Activated CD4-positive, alpha-beta T cell treated with anti-CD3 and anti-CD28 coated beads, Interleukin-2, amount 50 U/mL, for 48 hours (primary cell): Measurements from ENCODE around the gene ARHGEF10L.
A peak's percentile ranks its signal among the peaks of the same experiment; 100 is the strongest.

Experiments used
- DNase-seq, 2 experiments: peaks; one replicate each; pipeline ENCODE4 v3.0.0-alpha.2; 2020

Gene ARHGEF10L

DNA sequence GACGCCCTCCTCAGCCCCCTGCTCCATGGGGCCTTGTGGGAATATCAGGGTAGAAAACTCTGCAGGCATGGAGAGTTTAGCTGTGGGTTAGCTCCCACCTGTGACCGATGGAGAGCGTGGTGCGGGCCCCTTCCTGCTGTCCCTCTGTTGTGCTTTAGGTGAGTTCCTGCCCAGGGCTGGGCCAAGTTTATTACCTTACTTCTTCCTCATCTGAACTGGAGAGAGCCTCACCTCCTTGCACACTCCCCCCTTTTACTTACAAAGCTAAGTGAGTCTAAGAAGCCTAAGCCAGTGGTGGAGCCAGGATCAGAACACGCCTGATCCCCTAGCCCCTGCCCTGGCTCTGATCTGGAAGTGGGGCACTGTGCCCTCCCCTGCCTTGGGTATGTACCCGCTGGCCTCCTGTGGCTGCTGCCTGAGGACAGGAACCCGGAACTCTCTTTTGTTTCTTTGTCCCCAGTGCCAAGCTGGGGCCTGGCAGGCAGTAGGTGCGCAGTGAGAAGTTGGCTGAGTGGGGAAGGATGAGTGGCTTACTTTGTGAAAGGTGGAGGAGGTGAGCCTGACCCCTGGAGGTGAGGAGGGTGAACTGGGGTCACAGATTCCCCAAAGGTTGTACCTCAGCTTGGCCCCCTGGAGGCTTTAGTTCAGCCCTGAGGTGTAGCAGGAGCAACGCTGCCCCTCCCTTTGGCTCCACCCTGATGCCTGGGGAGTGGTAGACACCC, 32.9 kb downstream of the ARHGEF10L start:
- DNase-seq: peak in 1 of 2 experiments; percentile 5

DNA sequence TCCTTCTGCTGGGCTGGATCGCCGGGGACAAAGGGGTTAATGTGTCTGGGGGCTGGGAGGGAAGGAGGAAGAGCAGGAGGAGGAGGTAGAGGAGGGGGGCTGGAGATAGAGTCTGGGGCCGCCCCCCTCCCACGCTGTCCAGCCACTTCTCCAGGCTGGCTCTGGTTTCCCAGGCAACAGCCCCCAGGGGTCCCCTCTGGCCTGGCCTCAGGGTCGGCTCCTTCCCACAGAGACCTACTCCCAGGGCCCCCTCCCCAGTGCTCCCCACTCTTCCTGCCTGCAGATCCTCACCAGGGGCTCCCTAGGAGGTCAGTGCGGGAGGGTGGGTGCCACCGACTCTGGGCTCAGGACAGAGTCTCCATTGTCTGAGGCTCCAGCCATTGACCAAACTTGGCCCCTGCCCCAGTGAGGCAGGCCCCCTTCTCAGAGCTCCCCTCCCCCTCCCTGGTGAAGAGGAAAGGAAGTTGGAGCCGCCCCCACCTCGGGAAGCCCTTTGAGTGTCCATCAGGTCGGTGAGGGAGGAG, 34.1 kb downstream of the ARHGEF10L start:
- no peak for DNase-seq

DNA sequence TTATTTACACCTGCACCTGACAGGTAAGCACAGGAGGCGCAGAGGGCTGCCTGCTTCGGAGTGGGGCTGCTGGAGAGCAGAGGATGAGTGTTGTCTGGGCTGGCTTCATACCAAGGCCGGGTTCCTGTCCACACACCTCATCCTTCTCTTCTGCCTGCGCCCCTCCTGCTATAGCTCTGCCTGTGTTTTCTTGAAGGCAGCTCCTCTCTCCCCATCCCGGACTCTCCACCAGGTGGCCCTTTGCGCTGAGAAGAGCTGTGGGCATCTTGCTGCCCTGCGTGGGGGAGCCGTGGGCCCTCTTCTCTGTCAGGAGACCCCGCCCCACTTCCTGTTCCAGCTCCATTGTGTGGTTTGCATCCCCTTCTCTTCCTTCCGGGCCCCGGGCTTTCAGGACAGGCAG, 35.0 kb downstream of the ARHGEF10L start:
- no peak for DNase-seq

DNA sequence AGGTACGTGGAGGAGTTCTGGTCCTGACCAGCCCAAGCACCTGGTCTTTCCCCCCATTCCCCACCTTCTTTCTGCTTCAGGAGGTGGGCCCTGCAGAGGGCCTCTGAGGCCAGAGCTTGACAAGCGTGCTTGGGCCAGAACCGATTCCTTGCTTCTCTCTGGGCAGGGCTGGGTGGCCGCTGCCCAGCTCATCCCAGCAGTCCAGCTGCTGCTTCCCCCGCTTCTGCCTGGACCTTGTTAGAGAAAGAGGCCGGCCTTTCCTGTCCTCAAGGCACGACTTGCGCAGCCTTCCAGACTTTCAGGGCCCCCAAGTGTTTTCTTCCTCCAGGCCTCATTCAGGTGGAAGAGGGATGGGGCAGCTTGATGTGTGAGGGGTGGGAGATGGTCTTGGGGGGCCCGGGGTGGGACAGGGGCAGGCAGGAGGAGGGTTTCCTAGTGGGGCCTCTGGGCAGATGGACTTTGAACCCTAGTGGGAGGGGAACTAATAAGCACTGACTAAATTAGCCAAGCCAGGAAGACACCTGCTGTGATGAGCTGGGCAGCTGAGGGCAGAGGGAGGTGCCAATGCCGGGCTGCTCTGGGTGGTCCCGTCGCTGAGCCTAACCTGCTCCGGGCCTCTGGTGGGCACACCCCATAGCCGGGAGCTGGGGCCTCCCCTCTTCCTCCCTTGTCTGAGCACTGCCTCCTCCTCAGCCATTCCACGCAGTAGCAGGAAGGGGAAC, 36.5 kb downstream of the ARHGEF10L start:
- no peak for DNase-seq

DNA sequence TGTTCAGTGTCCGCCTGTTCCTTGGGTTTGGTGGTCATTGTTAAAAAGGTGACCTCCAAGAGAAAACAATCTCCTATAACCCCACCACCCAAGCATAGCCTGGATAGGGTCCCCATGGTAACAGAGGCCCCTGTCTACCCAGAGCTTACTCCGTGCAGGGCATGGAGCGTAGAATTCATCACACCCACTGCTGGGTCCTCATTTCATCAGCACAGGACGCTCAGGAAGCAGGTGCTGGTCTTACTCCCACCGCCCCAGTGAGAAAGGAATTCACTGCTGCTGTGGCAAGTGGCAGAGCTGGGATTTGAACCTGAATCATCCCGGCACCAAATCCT, 37.0 kb downstream of the ARHGEF10L start:
- DNase-seq: no peak

DNA sequence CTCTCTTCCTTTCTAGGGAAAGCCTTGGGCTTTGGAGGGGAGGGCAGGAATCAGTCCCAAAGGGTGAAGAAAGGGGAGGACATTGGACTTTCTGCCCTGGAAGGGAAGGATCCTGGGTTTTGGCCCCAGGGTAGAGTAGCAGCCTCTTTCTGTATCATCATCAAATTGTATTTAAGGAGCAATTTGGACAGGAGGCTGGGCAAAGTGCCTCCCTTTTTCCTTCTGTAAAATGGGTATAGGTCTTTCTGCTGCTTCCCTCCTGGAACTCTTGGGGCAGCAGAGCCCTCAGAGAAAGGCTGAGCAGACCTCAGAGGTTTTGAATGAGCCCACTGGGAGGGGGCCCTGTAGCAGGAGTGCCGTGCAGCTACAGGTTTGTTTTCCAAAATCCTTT, 38.4 kb downstream of the ARHGEF10L start:
- DNase-seq: no peak

DNA sequence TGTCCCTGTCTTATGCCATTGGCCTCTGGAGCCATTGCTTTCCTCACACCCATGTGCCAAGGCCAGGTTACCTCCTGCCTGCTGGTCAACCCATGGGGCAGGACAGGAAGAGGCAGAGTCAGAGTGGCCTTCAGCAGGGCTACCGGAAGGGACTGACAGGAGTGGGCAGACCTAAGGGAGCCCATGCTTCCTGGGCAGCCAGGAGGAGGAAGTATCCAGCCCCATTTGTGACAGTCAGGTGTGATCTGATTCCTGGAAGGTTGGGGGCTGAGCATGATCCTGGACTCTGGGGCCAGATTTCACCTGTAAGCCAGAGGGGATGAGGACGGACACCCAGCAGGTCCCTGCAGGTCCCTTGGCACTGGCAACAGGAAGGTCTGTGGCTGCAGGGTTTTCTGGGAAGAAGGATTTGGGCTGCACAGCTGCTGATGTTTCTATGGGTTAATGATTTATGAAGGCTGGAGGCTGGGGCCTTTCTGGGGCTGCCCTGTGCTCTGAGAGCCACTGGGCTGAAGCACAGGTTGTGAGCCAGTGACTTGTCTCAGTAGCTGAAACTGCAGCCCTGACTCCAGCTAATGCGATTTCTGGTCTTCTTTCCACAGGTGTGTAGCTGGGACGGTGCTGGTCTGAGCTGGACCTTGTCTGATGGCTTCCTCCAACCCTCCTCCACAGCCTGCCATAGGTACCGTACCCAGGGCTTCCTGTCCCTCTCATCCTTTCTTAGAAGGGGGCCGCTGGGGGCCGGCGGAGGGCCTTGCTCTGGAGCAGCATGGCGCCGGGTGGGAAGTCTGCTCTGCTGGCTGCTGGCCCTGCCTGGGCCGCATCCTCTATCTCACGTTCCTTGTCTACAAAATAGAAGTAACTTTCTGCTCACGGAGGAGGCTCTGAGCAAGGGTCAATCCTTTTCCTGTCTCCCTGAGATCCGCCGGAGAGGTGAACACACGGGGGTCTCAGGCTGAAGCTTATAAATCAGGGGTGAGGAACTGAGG, 40.7 kb downstream of the ARHGEF10L start:
- no peak for DNase-seq

DNA sequence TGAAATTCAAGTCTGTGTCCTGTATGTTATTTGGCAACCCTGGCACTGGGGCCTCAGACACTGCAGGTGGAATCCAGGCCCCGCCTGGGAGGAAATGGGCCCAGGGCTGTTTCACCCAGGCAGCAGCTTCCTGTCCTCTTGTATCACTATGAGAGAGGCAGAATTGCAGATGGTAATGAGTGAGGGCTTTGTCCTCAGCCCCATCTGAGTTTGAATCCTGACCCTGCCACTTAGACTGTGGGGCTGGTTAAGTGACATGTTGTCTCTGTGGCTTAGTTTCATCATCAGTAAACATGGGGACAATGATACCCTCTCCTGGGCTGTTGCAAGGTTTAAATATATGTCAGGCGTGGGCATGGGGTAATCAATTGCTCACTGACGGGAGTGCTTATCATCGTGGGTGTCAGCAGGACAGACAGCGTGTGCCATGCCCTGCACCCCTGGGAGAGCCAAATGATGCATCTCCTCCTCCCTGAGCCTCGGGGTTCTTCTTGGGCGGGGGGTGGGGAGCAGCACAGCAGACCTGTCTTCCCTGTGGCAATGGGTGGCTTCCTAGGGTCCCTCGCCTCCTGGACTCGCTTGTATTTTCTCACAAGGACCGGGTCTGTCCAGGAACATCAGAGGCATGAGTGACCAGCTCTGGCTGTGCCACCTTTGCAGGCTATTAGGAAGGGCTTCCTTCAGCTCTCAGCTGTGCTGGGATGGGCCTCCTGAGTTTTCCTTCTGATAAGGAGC, 42.1 kb downstream of the ARHGEF10L start:
- DNase-seq: no peak

DNA sequence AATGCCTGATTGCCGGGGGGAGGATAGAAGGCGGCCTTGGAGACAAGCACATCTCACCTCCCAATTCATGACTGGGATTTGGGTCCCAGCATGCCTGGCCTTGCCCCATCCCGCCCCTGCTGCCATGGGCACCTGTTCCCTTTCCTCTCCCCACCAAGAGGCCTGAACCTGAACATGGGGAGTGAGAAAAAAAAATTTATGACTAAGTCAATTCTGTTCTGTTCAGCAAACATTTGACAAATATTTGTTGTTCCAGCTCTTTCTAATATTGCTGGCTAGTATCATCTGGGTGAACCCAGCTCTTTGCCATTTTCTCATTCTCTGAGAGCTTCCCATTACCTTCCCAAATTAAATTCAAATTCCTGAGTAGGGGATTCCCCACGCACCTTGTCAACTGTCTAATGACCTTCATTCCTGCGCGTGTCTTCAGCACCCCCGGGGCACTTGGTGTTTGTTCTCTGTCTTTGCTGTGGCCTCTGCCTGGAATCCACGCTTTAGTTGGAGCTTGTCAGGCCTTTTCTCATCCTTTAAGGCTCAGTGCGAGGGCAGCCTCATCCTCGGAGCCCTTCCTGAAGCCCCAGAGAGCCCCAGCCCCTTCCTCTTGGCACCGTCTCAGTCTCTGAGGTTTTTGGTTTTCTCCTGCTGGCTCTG, 42.8 kb downstream of the ARHGEF10L start:
- no peak for DNase-seq

DNA sequence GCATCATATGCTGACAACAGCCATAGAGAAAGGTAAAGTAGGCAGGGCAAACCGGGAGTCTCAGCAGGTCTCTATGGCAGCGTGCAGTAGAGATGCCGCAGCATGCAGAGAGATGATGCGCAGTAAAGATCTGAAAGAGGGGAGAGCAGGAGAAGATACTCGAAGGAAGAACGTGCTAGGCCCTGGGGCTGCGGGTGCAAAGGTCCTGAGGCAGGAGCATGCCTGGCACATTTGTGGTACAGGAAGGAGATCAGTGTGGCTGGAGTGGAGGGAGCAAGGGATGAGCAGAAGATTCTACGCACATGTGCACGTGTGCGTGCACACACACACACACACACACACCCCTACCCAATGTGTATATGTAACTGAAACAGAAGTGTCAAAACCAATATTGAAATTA, 45.0 kb downstream of the ARHGEF10L start:
- DNase-seq: no peak

DNA sequence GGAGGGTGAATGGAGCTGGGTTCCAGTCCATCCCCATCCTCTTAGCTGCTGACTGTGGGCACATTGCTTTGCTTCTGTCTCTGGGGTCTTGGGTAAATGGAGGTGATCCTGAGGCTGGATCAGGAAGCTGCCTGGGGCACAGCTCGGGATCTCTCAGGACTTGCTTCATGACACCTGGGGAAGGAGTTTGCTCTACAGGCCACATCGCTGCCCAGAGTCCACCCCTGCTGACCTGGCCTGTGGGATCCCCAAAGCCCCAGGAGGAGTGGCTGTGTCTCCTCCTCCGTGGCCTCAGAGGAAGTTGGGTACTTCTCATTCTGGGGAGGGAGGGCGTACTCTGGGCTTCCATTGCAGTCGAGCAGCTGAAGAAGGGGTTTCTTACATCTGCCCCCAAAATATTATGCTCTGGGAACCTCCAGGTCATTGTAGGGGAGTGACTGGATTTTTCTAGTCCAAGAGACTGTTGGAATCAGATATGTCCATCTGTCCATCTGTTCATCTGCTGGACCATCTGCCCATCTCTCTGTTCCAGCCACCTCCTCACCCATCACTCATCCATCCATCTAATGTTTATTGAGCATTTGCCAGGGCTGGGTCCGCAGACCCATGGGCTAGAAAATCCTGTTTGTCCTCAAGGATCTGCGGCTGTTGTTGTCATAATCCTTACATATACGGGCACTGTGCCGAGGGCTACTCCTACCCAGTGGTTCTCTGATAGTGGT, 45.9 kb downstream of the ARHGEF10L start:
- DNase-seq: no peak

DNA sequence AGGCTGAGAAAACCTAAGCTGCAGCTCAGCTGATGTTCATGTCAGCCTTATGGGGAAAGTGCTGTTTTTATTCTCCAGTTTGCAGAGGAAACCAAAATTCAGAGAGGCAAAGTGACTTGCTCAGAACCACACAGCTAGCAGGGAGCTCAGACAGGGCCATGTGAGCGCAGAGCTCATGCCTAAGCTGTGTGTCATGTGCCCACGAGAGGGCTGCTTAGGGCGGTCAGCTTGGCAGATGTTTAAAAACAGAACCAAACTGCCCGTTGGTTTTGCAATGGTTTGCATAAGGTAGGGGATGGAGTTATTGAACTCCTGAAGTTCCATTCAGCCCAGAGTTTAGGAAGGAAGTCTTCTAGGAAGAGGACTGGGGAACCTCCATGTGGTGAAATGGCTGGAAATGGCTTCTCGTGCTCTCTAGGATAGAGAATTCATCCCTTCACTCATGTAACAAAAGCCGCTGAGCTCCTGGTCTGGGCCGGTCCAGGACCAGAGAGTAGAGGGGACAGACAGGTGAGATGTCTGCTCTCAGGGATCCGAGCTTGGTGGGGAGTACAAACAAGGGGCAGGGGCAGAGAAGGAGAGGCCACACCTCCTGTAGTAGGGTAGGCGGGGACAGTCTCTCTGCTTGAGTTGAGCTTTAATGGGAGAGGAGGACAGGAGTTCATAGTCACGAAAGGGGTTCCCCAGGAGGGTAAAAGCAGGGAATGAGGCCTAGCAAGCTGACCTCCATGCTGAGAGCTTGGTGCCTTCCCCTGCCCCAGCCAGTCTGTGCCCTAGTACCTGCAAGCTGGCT, 46.9 kb downstream of the ARHGEF10L start:
- DNase-seq: no peak

DNA sequence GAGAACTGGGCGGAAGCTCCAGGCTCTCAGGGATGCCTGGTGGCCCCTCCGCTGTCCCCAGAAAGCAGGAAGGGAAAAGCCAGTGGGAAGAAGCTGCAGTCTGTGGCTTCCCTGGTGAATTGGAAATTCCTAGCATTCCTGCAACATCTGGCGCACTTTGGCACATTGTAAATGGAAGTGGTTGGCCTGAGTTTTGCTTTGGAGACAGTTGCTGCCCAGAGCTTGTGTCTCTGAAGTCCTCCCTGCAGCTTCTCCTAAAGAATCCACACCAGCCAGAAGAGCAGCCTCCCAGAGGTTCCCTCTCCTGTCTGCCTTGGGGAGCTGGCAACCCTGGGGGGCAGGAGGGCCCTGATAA, 48.2 kb downstream of the ARHGEF10L start:
- no peak for DNase-seq

DNA sequence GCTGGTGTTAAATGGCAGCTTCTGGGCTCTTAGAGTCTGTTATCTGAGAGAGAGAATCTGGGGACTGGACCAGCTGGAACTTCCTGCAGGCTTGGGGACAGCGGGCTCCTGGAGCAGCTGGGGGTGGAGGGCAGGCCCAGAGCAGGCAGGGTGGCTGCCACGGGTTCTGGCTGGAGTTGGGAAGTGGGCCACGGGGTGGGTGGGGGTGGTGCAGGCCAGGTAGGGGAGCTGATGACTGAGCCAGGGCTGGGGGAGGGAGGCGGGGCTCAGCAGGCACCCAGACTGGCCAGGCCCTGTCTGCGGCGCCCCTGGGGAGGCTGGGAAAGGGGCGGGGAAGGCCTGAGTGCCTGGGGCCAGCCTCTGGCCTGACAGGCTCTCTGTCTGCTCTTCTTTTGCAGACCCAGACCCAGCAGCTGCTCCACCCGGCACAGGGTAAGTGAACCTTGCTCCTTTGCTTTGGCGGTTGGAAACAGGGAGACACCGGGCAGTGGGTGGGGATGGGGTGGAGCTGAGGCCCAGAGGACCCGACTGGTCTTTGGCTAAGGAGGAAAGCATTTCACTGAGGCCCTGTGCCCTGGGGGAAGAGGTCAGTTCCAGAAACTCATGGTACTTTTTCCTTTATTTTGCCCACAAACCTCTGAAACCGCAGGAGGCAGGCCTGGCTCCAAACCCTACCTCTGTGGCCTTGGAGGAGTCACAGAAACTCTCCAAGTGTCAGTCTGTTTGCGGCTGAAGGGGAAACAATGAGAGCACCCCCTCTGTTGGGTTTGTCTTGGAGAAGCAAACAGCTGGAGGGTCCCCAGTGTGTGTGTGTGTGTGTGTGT, 48.8 kb downstream of the ARHGEF10L start:
- no peak for DNase-seq

DNA sequence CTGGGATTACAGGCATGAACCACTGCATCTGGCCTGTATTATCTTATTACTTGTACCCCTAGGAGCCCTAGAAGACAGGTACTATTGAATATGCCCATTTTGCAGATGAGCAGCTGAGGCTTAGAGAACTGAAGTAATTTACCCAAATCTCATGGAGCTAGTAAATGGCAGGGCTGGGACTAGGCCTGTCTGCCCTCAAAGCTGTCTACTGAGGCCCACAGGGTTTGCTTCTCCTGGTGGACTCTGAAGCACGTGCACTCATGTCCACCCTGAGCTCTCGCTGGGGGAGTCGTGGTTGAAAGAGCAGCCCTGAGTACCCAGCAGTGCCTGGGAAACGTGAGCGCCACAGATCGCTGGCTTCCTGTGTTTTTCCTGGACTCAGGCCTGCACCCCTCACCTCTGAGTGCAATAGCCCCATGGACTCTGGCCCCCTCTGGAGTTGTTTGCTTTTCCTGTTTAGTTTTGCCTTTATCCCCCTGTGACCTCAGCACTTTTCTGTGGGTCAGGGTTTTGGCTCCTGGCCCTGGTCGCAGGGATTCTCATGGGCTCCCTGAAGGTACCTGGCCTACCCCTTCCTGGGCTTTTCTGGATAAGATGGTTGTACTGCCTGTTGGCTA, 52.4 kb downstream of the ARHGEF10L start:
- no peak for DNase-seq

DNA sequence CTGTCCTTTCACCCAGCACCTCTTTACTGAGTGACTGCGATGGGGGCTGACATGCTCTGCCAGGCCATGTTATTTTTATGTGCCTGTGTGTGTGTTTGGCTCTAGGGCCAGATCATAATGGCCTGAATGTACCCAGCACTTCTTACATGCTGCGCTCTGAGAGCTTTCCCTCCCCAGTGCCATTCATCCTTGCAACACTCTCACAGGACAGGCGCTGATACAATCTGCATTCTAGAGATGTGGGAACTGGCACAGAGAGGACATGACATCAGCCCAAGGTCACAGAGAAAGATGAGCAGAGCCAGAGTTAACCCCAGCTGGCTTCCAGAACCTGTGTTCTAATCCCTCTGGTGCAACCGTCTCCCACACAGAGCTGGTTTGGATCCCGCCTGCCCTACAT, 54.5 kb downstream of the ARHGEF10L start:
- no peak for DNase-seq

DNA sequence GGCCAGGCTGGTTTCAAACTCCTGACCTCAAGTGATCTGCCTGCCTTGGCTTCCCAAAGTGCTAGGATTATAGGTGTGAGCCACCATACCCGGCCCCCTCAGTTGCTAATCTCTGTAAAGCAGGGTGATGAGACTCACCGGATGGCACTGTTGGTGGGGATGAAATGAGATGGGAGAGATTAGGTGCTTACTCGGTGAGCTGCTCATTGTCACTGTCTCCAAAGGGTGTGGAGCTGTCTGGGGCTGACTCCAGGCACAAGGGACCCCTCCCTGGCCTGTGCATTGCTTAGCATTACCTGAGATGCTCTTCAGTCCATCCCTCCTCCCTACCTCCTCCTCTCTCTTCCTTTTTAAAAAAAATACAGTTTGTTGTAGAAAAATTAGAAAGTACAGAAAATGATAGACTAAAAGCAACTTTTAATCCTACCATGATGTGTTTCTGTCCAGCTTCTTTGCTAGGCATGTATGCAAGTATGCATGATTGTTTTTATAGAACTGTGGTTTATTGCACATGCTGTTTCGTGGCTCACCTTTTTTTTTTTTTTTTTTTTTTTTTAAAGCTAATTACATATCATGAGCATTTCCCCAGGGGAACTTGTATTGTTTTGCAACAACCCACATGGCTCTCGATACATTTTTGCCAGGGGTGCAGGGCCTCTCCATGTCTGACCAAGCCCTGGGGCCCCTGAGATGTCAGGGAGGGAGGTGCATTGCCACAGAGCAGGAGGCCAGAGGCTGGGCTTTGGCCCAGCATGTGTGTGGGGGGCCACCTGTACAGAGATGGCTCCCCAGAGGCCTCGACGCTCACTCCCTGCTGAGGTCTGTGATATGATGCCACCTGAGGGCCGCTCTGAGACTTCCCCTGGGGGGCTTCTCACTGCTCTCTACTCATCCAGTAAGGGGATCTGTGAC, 55.4 kb downstream of the ARHGEF10L start:
- DNase-seq: no peak

DNA sequence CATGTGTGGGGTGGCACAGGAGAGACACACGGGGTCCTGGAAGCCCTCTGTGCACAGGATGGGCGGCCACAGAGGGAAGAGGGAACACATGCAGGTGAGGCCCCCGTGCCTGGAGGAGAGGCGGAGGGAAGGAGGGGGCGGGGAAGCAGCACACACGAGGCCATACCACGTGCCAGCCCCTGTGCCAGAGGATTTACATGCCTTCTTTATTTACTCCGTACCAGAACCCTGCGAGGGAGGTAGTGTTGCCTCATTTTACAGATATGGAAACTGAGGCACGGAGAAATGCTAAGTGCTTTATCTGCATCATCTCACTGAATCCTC, 56.1 kb downstream of the ARHGEF10L start:
- no peak for DNase-seq
